ENCODE data around the gene ADAM22.

GRCh38 chr7:87993269-87993668 is 59.2 kb downstream of the ADAM22 start:
- TF ChIP-seq CTCF (IDR thresholded peaks at IDR 0.05) (no peak), EP300 (IDR thresholded peaks at IDR 0.05) (no peak), POLR2A (IDR thresholded peaks at IDR 0.05) (no peak), POLR2AphosphoS5 (IDR thresholded peaks at IDR 0.05) (no peak)
